Measurements from ENCODE around the gene MOGAT3. TPM values are rescaled to one million over a fixed set of nuclear protein-coding genes. Genes with fewer than 3 reads are reported as not detected.

The MOGAT3 gene
- total RNA-seq, 1 experiment from 2014 or later: 0.15 TPM

- H2BK12ac ChIP-seq (ENCODE audit: insufficient read length, low read depth, low read length): no peak overlapping the region
- H3K9ac ChIP-seq (ENCODE audit: extremely low read depth, insufficient read length, low read length): no peak overlapping the region
- no peak overlapping the region for H2BK120ac ChIP-seq (ENCODE audit: low read depth, low read length, poor library complexity, severe bottlenecking)
- H3K14ac ChIP-seq (ENCODE audit: insufficient read depth, low read length): no peak overlapping the region; the same call in 1 of the 2 replicates
- H3K27ac ChIP-seq (ENCODE audit: insufficient read length, low read depth, low read length): no peak overlapping the region
- peaks cover 29% of the 10 kb centered on the region for H3K23me2 ChIP-seq (ENCODE audit: insufficient read length, low read depth, low read length, poor library complexity, severe bottlenecking)
- H2AFZ ChIP-seq (ENCODE audit: low read length): no peak overlapping the region
- no peak overlapping the region for H2AK5ac ChIP-seq (ENCODE audit: insufficient read length, low read length)
- H2BK20ac ChIP-seq (ENCODE audit: low read depth, low read length, poor library complexity, severe bottlenecking): no peak overlapping the region
- peak overlapping the region in 1 of 3 experiments; percentile 92; a peak in 2 of 7 replicates for H3K27ac Mint-ChIP-seq
- no peak overlapping the region for H4K8ac ChIP-seq (replicated peaks; ENCODE audit: insufficient read length, low read depth, low read length)
- H3T11ph ChIP-seq (ENCODE audit: low read length): no peak overlapping the region
- peaks cover 39 to 57% of the 10 kb centered on the region in 2 experiments for H3K4me1 Mint-ChIP-seq
- no peak overlapping the region for H4K91ac ChIP-seq (ENCODE audit: insufficient read length, low read depth, low read length)
- H3K36me3 Mint-ChIP-seq (ENCODE audit: insufficient read depth in 1 of 3, low read depth in 3 of 3): peaks cover 0 to 21% (median 18%) of the 10 kb centered on the region in 3 experiments; a peak in 4 of 7 replicates
- TF ChIP-seq CTCF (conservative IDR thresholded peaks at IDR 0.05): no peak
- peak overlapping the region; percentile 65 for H3K4me2 ChIP-seq (ENCODE audit: insufficient read depth, insufficient read length, low read length)
- no peaks in the 10 kb centered on the region for H3K79me1 ChIP-seq (ENCODE audit: insufficient read depth, low read depth, low read length, poor library complexity, severe bottlenecking)
- H3K4me1 ChIP-seq (ENCODE audit: insufficient read depth, low read length): peaks cover 7% of the 10 kb centered on the region; the same call in 1 of the 2 replicates
- no peaks in the 10 kb centered on the region for H3K9me3 ChIP-seq (ENCODE audit: control insufficient read depth, low read depth, low read length)
- no peak overlapping the region for H2BK5ac ChIP-seq (ENCODE audit: insufficient read length, low read length)
- H3K56ac ChIP-seq (ENCODE audit: insufficient read length, low read depth, low read length): no peak overlapping the region
- H3K23ac ChIP-seq (ENCODE audit: insufficient read length, low read depth, low read length): no peak overlapping the region
- no peak overlapping the region for H3K4ac ChIP-seq (ENCODE audit: low read depth, low read length)
- H4K5ac ChIP-seq (ENCODE audit: insufficient read length, low read depth, low read length): no peak overlapping the region
- H3K27me3 Mint-ChIP-seq (ENCODE audit: low read depth): peaks cover 21% of the 10 kb centered on the region
- H3K9me3 Mint-ChIP-seq: no peaks in the 10 kb centered on the region; a peak in 1 of 5 replicates
- peak overlapping the region; percentile 79 to 87 for H3K4me3 Mint-ChIP-seq
- no peak for DNase-seq
- no CpG with 5 or more reads among the region's 17 CpGs for WGBS (ENCODE audit: extremely low coverage, insufficient read length, low lambda C conversion rate)
- no peaks in the 10 kb centered on the region for H4K20me1 ChIP-seq (ENCODE audit: control insufficient read depth, insufficient read depth, insufficient read length)
- no peak overlapping the region for H3K18ac ChIP-seq (ENCODE audit: insufficient read length, low read depth, low read length)
- no peaks in the 10 kb centered on the region for H3K79me2 ChIP-seq (ENCODE audit: insufficient read depth, low read length)
- H2BK15ac ChIP-seq (ENCODE audit: low read depth, low read length): no peak overlapping the region
- H3K27me3 ChIP-seq (ENCODE audit: insufficient read depth, low read length): no peaks in the 10 kb centered on the region; the same call in 1 of the 2 replicates
Observed at GRCh38 chr7:101161692-101162471, 39.0 kb downstream of the MOGAT3 start.
